Mucosa of gallbladder (tissue), 1 donor: Measurements from ENCODE around the gene HRAS. TPM values are rescaled to one million over a fixed set of nuclear protein-coding genes. Genes with fewer than 3 reads are reported as not detected.
A peak's percentile ranks its signal among the peaks of the same experiment; 100 is the strongest.

ENCODE experiments used
- DNase-seq: peaks from one replicate; pipeline ENCODE4 v3.0.0-alpha.2; 2020; ENCODE audit warnings: low spot score
- total RNA-seq: library from RNA; stranded (reverse); gene quantifications from one replicate; pipeline ENCODE4 v1.2.1, GENCODE V29; 2021
- donor health status: DM: no; HTN: no; CAD: no.

HRAS gene
- total RNA-seq, 1 donor from 2014 or later = 51.1 TPM

GRCh38 chr11:512761-513595, 22.4 kb downstream of the HRAS start:
- no peak for DNase-seq

DNA sequence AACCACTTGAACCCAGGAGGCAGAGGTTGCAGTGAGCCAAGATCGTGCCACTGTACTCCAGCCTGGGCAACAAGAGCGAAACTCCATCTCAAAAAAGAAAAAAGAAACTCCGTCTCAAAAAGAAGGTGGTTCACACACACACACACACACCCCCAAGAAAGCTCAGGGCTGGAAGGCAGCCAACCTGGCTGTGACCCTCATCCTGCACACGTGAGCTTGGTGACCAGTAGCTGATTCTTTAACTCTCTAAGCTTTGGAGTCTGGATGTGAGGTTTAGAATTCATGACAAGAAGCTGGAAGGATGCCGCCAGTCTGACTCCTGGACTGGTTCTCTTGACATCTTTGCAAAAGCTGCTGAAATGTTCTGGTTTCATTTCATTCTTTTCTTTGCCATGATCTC, 26.4 kb downstream of the HRAS start:
- no peak for DNase-seq

DNA sequence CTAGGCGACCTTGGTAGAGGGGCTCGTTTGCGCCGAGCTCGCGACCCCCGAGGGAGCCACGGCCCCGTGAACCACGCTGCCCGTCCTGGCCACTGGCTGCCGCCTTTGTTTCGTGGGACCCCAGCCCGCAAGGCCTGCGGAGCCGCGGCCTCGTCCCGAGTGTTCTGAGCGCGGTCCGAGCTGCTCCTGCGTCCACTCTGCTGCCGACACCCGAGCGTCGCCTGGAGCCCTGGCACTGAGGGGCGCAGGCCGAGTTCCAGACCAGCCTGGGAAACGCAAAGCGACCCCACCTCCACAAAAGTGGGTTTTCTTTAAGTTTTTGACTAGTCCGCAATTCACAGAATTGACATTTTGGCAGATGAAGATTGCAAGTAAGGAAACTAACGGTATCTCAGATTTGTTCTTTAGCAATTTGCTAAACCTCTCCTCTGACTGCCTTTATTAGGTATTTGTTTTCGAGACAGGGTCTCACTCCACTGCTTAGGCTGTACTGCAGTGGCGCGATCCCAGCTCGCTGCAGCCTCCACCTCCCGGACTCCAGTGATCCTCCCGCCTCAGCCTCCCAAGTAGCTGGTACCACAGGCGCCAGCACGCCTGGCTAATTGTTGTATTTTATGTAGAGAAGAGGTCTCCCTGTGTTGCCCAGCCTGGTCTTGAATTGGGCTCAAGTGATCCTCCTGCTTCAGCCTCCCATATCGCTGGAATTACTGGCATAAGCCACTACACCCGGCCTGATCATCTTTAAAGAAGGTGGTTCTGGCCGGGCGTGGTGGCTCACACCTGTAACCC, 27.5 kb downstream of the HRAS start:
- DNase-seq = no peak

DNA sequence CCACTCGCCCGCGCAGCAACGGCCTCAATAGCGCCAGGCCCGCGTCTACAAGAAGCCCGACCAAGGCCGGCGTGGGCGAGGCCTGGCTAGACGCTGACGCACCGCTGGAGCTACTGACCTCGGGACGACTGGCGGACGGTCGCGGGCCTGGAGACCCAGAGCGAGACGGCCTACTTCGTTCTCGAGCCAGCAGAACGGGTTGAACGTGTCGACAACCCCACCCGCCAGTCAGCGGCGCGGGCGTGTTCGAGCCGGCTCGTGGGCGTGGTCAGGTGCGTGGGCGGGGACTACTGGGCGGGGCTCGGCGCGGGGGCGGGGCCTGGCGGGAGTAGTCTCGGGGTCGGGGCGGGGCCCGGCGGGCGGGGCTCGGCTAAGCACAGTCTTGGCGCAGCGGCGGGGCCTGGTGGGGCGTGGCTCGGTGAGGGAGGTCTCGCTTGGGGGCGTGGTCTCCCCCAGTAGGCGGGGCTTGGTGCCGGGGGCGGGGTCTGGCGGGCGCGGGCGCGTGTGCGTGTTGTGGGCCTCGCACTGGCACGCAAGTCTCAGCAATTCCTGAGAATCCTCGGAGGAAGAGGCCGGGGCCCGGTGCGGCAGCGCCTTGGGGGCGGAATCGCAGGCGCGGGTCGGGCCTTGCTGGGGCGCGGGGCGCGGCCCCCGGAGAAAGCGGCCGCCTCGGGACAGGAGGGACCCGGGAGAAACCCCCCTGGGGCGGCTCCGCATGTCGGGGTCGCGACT, 28.2 kb downstream of the HRAS start, which contains the start of gene RNH1:
RNH1 (minus strand) TSS at position 248 of the 732 bp plus-strand sequence. CDS start 5,080 bp downstream, outside the sequence.
- DNase-seq = peak; percentile 99

DNA sequence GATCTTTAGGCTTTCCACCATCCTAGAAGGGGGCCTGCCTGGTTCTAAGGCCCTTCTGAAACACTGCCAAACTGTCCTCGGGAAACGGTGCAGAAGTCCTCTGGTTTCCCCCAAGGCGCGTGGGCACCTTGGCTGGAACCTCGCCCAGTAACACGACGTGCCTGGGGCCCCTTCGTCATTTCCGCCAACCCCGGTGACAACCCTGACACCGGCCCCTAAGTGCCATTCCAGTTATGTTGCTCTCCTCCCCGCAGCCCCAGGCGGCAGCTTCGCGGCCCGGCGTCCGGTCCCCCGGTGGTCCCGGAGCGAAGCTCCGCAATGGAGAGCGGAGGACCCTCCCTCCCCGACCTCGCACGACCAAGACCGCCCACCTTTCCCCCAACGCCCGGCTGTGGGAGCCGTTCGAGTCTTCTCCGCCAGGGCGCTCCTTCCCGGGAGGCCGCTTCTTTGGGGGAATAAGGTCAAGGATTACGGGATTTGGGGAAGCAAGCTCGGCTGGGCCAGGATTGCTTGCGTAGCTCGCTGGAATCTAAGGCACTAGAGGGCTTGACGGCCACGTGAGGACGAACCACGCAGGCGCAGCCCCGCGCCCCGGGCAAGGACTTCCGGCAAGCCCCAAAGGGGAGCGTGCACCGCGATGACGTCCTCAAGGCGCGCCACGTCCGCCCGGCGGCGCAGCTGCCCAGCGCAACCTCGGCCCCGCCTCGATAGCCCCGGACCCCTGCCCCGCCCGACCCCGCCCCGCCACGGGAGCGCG, 29.0 kb downstream of the HRAS start:
- DNase-seq = peak; percentile 98

GRCh38 chr11:504994-505344, 30.4 kb downstream of the HRAS start:
- DNase-seq = no peak

- no peak for DNase-seq
Measured at GRCh38 chr11:504053-504993, 31.1 kb downstream of the HRAS start.

DNA sequence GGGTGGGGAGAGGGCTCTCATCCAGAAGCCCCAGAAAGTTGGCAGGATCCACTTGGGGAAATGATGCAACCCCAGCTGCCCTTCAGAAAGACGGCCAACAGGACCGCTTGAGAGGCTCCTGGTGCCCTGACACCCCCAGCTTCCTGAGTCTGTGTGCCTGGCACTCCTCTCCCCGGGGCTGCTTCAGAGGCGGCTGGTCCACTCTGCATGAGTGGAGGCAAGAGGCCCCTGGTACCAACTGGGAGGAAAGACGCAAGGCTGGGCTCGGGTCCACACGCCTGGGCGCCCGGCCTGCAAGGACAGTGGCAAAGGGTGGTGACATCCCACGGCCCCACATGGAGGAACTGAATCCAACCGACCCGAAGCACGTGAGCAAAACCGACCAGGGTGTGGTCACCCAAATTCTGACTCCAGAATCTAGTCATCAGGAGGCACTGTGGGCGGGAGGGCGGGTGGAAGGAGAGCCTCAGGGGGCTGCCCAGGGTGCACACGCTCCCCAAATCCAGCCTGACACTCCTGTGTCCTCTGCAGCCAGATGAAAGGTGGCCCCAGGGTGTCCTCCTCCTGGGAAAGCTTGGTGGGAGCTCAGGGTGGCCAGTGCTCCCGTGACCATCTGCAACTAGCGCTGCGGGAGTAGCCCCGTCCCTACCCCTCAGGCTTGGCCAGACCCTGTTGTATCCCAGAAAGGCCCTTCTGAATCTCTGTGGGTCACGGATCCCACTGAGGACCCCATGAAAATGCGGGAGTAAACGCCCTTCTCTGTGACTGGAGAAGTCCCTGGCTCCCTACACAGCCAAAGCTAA, 32.0 kb downstream of the HRAS start:
- no peak for DNase-seq

- DNase-seq = no peak
Measured at GRCh38 chr11:502288-503178, 32.8 kb downstream of the HRAS start.

DNA sequence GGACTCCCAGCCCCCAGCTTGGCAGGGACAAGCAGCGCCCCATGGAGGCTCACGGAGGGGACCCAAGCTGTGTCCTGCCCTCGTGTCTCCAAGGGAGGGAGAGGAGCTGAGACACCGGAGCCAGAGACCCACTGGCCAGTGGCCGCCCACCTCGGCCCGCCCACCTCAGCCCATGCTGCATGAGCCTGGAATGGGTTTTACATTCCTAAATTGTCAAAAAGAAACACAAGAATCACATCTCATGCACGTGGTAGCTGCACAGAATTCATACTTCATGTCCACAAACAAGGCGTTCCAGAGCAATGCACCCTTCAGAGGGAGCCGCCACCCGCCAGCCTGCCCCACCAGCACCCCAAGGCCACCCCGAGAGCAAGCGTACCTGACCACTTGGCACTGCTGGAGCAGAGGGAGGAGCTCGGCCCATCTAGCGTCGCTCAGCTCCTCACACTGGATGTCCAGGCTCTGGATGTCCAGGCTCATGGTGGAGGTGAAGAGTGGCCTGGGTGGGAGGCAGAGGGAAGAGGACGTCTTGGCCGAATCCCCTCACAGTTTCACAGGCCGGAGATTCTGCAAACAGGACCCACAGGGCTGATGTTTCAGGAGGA, 33.6 kb downstream of the HRAS start:
- no peak for DNase-seq

DNA sequence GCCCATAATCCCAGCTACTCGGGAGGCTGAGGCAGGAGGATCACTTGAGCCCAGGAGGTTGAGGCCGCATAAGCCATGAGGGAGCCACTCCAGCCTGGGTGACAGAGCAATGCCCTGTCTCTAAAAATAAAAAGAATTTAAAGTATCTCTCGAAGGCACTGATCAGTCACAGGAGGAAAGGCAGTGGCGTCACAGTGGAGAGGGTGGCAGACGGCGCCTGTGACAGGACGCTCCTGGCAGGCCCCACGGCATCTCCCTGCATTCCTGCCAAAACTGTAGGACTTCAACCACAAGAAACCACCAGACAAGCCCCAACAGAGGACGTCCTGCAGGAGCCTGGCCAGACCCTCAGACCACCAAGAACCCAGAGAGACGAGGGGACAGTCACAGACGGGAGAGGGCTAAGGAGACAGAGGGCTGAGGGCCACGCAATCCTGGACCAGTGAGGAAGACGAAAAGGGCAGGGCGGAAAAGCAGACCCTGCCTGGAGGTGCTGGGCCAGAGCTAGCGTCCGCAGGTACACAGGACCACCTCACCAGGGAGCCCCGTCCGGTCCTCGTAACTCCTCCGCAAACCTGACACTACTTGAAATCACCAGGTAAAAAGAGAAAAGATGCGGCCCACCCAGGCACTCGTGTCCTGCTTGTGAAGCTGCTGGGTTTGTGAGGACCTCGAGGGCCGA, 34.2 kb downstream of the HRAS start:
- DNase-seq = no peak

- no peak for DNase-seq
Measured at GRCh38 chr11:499201-500076, 35.9 kb downstream of the HRAS start.

DNA sequence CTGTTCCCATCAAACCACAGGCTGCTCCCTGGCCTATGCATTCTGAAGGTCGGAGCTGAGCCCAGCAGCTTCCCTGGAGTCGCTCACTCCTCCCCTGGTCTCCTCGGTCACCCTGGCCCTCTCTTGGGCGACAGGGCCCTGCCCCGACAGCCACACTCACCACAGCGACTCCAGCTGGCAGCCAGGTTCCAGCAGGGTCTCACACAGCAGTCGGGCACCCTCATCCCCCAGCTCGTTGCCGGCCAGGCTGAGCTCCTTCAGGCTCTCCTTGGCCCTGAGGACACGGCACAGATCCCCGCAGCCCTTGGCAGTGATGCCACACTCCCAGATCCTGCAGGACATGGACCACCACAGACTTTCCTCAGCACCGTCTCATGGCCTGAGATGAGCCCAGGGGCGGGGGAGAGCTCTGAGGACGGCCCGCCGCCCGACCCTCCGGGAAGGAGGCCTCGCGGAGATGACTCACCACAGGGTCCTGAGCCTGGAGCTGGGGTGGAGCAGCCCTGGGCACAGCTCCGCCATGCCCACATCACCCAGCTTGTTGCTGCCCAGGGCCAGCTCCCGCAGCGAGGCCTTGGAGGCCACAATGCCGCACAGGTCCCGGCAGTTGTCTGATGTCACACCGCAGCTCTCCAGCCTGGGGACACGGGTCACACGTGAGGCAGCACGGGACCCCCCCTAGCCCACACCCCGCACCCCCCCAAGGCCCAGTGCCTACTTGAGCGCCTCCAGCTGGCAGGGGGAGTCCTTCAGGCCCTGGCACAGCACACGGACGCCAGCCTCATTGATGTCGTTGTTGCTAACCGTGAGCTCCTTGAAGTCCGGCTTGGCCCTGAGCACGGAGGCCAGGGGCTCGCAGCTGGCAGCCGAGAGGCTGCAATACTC, 36.8 kb downstream of the HRAS start:
- no peak for DNase-seq

DNA sequence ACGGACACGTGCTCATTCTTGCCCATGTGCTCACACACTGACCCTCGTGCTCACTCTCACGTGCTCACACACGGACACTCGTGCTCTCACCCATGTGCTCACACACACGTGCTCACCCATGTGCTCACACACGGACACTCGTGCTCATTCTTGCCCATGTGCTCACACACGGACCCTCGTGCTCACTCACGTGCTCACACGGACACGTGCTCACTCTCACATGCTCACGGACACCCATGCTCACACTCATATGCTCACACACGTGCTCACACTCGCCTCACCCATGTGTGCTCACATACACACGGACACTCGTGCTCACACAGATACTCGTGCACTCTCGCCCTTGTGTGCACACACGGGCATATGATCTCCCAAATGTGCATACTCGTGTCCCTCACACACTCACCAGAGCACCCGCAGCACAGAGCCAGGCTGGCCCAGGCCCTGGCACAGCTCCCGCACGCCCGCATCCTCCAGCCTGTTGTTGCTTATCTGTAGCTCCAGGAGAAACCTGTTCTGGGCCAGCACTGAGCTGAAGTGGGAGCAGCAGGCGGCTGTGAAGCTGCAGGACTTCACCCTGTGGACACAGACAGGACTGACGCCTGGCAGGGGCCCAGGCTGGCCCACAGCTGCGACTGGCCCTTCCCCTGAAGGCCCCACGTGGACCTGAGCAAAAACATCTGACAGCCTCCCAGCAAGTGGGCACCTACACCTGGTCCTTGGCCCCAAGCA, 37.6 kb downstream of the HRAS start:
- DNase-seq = no peak
